DOHH2 (cell line): ENCODE measurements around the gene OTOF.

Experiments
- H3F3A ChIP-seq: fragments of 200-600 bp; sonication (generic), shearing (Covaris generic); 2 replicates; pipeline ENCODE4 v1.6.0; 2016; ENCODE audit warnings: antibody characterized with exemption, mild to moderate bottlenecking; ENCODE audit not compliant: control insufficient read depth, insufficient read depth
- H3K27ac ChIP-seq: fragments of 200-600 bp; sonication (generic); 2 replicates; pipeline ENCODE4 v1.5.1; 2014; ENCODE audit warnings: low read depth, mild to moderate bottlenecking, low read length, moderate library complexity
- H3K27me3 ChIP-seq: fragments of 200-600 bp; sonication (generic); 2 replicates; pipeline ENCODE4 v1.6.1; 2014; ENCODE audit warnings: mild to moderate bottlenecking, low read length, mixed read lengths; ENCODE audit not compliant: control insufficient read depth
- H3K36me3 ChIP-seq: fragments of 200-600 bp; sonication (generic); 2 replicates; pipeline ENCODE4 v1.6.1; 2014; ENCODE audit warnings: mild to moderate bottlenecking, low read length, moderate library complexity, mixed read lengths; ENCODE audit not compliant: control insufficient read depth
- H3K4me1 ChIP-seq: fragments of 200-600 bp; sonication (generic); 2 replicates; pipeline ENCODE4 v1.6.1; 2014; ENCODE audit warnings: mild to moderate bottlenecking, low read length, mixed read lengths; ENCODE audit not compliant: control insufficient read depth
- H3K4me2 ChIP-seq: fragments of 200-600 bp; sonication (generic); 2 replicates; pipeline ENCODE4 v1.6.0; 2014; ENCODE audit warnings: mild to moderate bottlenecking, low read length, moderate library complexity
- H3K4me3 ChIP-seq: fragments of 200-600 bp; sonication (generic); 2 replicates; pipeline ENCODE4 v1.5.1; 2014; ENCODE audit warnings: mild to moderate bottlenecking, low read length, mixed read lengths
- H3K79me2 ChIP-seq: fragments of 200-600 bp; sonication (generic); 2 replicates; pipeline ENCODE4 v1.6.1; 2014; ENCODE audit warnings: mild to moderate bottlenecking, low read length, mixed read lengths; ENCODE audit not compliant: control insufficient read depth
- H3K9me2 ChIP-seq: fragments of 200-600 bp; sonication (generic); replicated peaks from 2 replicates; pipeline ENCODE4 v1.6.1; 2014; ENCODE audit warnings: mild to moderate bottlenecking, low read length, mixed read lengths; ENCODE audit not compliant: control insufficient read depth
- H3K9me3 ChIP-seq: fragments of 200-600 bp; sonication (generic); 2 replicates; pipeline ENCODE4 v1.6.1; 2014; ENCODE audit warnings: antibody characterized with exemption, low read length, mixed read lengths; ENCODE audit not compliant: control insufficient read depth, insufficient read depth
- H4K20me1 ChIP-seq: fragments of 200-600 bp; sonication (generic); 2 replicates; pipeline ENCODE4 v1.6.0; 2014; ENCODE audit warnings: low read depth, mild to moderate bottlenecking, antibody characterized with exemption, low read length, moderate library complexity; ENCODE audit not compliant: control insufficient read depth, insufficient read depth
- EZH2phosphoT487 ChIP-seq: fragments of 200-600 bp; sonication (generic); IDR thresholded peaks from 2 replicates; pipeline ENCODE4 v1.6.1; 2017; ENCODE audit warnings: borderline replicate concordance, mild to moderate bottlenecking, antibody characterized with exemption, low read length, moderate library complexity, mixed read lengths
- TF ChIP-seq, protein P1 (sequence below): fragments of 200-600 bp; sonication (generic); IDR thresholded peaks from one replicate; pipeline ENCODE4 v1.5.1; 2014; ENCODE audit warnings: antibody characterized with exemption, mild to moderate bottlenecking, low read depth, low read length; ENCODE audit not compliant: poor library complexity, severe bottlenecking

Gene OTOF

DNA sequence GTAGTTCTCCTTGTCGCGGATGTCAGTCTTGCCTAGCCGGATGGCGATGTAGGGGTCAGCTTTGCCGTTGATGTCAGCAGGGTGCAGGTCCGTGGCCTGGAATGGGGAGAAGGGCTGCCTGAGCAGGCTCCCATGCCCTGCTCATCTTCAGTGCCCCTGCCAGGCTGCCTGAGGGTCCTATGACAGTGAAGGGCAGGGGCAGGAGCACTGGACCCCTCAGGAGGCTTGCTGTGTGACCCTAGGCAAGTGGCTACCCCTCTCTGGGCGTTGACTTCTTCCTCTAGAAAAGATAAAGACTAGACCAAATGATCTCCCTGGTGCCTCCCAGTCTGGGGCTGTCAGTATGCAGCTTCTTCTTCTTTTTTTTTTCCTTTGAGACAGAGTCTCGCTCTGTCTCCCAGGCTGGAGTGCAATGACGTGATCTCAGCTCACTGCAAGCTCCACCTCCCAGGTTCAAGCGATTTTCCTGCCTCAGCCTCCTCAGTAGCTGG, 11.9 kb downstream of the OTOF start:
- Histone ChIP-seq H3K36me3 (no peaks in the 10 kb centered on the region), H3K4me1 (no peaks in the 10 kb centered on the region), H4K20me1 (no peaks in the 10 kb centered on the region), H3K9me2 (no peaks in the 10 kb centered on the region), H3K9me3 (peaks cover 11% of the 10 kb centered on the region; the same call in 1 of the 2 replicates), H3K27me3 (no peaks in the 10 kb centered on the region), H3K4me3 (no peak overlapping the region), H3F3A (no peaks in the 10 kb centered on the region), H3K27ac (no peak overlapping the region), H3K79me2 (no peaks in the 10 kb centered on the region), H3K4me2 (no peak overlapping the region)
- TF ChIP-seq, protein P1, sequence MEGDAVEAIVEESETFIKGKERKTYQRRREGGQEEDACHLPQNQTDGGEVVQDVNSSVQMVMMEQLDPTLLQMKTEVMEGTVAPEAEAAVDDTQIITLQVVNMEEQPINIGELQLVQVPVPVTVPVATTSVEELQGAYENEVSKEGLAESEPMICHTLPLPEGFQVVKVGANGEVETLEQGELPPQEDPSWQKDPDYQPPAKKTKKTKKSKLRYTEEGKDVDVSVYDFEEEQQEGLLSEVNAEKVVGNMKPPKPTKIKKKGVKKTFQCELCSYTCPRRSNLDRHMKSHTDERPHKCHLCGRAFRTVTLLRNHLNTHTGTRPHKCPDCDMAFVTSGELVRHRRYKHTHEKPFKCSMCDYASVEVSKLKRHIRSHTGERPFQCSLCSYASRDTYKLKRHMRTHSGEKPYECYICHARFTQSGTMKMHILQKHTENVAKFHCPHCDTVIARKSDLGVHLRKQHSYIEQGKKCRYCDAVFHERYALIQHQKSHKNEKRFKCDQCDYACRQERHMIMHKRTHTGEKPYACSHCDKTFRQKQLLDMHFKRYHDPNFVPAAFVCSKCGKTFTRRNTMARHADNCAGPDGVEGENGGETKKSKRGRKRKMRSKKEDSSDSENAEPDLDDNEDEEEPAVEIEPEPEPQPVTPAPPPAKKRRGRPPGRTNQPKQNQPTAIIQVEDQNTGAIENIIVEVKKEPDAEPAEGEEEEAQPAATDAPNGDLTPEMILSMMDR = no peak
- no peak for TF ChIP-seq EZH2phosphoT487

- Histone ChIP-seq H3K9me2 (no peaks in the 10 kb centered on the region), H3F3A (no peaks in the 10 kb centered on the region), H3K4me1 (no peaks in the 10 kb centered on the region), H3K36me3 (no peaks in the 10 kb centered on the region), H3K4me3 (no peak overlapping the region), H3K27ac (no peak overlapping the region), H4K20me1 (no peaks in the 10 kb centered on the region), H3K9me3 (peaks cover 11% of the 10 kb centered on the region; the same call in 1 of the 2 replicates), H3K79me2 (no peaks in the 10 kb centered on the region), H3K27me3 (no peaks in the 10 kb centered on the region), H3K4me2 (no peak overlapping the region)
- TF ChIP-seq EZH2phosphoT487 = no peak
- TF ChIP-seq, protein P1 = no peak
These were observed 12.5 kb downstream of the OTOF start for GRCh38 chr2:26465266-26465925.

DNA sequence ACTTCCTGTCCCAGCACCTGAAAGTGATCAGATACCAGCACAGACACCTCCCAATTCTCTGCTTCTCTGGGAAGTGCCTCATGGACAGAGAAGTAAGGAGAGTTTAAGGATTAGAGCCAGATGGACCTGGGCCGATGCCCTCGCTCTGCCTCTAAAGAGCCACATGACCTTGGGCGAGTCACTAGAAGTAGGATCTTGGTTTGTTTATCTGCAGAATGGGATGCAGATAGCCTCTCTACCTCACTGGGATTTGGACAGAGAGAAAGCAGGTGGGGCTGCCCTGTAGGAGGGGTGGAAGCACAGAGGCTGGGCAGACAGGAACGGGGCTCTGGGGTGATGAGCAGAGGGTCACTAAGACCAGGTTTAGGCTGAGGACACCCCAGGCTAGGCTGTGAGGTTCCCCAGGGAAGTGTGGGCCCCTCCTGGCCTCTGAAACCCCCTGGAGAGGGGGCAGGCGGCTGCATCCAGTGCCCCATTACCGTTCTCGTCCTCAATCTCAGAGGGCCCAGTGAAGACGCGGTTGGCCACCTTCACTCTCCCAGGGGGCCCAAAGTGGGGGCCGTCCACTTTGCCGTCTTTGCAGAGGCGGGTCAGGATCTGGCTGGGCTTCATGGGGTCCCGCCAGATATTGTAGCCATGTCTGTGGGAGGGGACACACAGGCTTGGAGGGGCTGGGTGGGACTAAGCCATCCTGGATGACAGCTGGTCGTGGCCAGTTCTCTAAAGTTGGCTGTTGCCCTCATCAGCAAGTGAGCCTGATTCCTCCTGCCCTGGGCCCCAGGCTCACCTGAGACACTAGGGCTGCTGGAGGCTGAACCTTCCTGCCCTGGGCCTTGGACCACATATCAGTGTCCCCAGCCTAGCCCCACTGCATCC, 13.3 kb downstream of the OTOF start:
- Histone ChIP-seq H3K27ac (no peak overlapping the region), H3K36me3 (no peaks in the 10 kb centered on the region), H3K79me2 (no peaks in the 10 kb centered on the region), H3K4me3 (no peak overlapping the region), H3K4me1 (no peaks in the 10 kb centered on the region), H3K4me2 (no peak overlapping the region), H3K27me3 (no peaks in the 10 kb centered on the region), H3K9me2 (no peaks in the 10 kb centered on the region), H4K20me1 (no peaks in the 10 kb centered on the region), H3K9me3 (peaks cover 5% of the 10 kb centered on the region; the same call in 1 of the 2 replicates), H3F3A (no peaks in the 10 kb centered on the region)
- TF ChIP-seq EZH2phosphoT487 = no peak
- TF ChIP-seq, protein P1 = no peak
